KMS-11 (cell line): ENCODE data around the gene IL18R1.

Experiments
- H2AFZ ChIP-seq: fragments of 200-600 bp; sonication (generic); 2 replicates; pipeline ENCODE4 v1.6.1; 2016; ENCODE audit warnings: antibody characterized with exemption, mixed run types, low read depth
- H3K27ac ChIP-seq: fragments of 200-600 bp; sonication (generic); 2 replicates; pipeline ENCODE4 v1.6.1; 2016; ENCODE audit warnings: mild to moderate bottlenecking, mixed run types
- H3K27me3 ChIP-seq: fragments of 200-600 bp; sonication (generic); 2 replicates; pipeline ENCODE4 v1.6.1; 2017; ENCODE audit warnings: mild to moderate bottlenecking, low read depth, mixed run types, moderate library complexity; ENCODE audit not compliant: insufficient read depth
- H3K36me3 ChIP-seq: fragments of 200-600 bp; sonication (generic); 2 replicates; pipeline ENCODE4 v1.6.1; 2017; ENCODE audit warnings: mild to moderate bottlenecking, mixed run types; ENCODE audit not compliant: insufficient read depth
- H3K4me1 ChIP-seq: fragments of 200-600 bp; sonication (generic); 2 replicates; pipeline ENCODE4 v1.6.1; 2016; ENCODE audit warnings: mild to moderate bottlenecking, low read depth, mixed run types; ENCODE audit not compliant: poor library complexity, severe bottlenecking
- H3K4me2 ChIP-seq: fragments of 200-600 bp; sonication (generic); 2 replicates; pipeline ENCODE4 v1.7.0; 2016; ENCODE audit warnings: mild to moderate bottlenecking, mixed run types
- H3K4me3 ChIP-seq: fragments of 200-600 bp; sonication (generic); IDR thresholded peaks from 2 replicates; pipeline ENCODE4 v1.6.1; 2017; ENCODE audit warnings: low read depth, low read length, mixed read lengths; ENCODE audit not compliant: insufficient read depth
- H3K79me2 ChIP-seq: fragments of 200-600 bp; sonication (generic); 2 replicates; pipeline ENCODE4 v1.6.1; 2016; ENCODE audit warnings: low read depth, mixed run types; ENCODE audit not compliant: insufficient read depth
- H3K9ac ChIP-seq: fragments of 200-600 bp; sonication (generic); 2 replicates; pipeline ENCODE4 v1.6.1; 2016; ENCODE audit warnings: mild to moderate bottlenecking, mixed run types
- H4K20me1 ChIP-seq: fragments of 200-600 bp; sonication (generic); 2 replicates; pipeline ENCODE4 v1.6.1; 2016; ENCODE audit warnings: mild to moderate bottlenecking, mixed run types; ENCODE audit not compliant: insufficient read depth
- TF ChIP-seq, protein P1 (sequence below): fragments of 200-600 bp; sonication (generic); conservative IDR thresholded peaks from 2 replicates; pipeline ENCODE4 v1.6.1; 2017; ENCODE audit warnings: low read depth, mild to moderate bottlenecking, antibody characterized with exemption, low read length, moderate library complexity, mixed read lengths

IL18R1 gene

DNA sequence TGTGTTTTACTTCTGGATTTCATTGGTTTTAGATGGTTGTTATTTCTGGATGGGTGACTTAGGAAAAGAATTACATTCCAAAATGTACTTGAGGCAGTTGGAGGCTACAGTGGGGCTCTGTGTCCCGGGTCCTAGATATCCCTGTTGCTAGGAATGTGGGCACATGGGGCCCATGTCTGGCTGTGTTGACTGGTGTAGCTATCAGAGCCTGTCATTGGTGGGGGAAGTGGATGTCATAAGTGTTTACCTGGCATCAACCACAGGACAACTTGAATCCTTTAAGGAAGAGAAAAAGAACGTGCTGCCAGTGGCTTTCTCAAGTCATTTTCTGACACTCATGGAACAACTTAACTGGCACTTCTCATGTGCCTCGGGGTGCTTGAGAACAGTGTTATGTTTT, 30.4 kb downstream of the IL18R1 start:
- Histone ChIP-seq H3K4me1 (no peaks in the 10 kb centered on the region), H3K36me3 (no peaks in the 10 kb centered on the region), H3K9ac (no peak overlapping the region), H3K27me3 (no peaks in the 10 kb centered on the region), H4K20me1 (no peaks in the 10 kb centered on the region), H3K27ac (no peak overlapping the region), H3K79me2 (no peaks in the 10 kb centered on the region), H3K4me3 (no peak overlapping the region), H2AFZ (no peak overlapping the region), H3K4me2 (no peak overlapping the region)
- TF ChIP-seq, protein P1, sequence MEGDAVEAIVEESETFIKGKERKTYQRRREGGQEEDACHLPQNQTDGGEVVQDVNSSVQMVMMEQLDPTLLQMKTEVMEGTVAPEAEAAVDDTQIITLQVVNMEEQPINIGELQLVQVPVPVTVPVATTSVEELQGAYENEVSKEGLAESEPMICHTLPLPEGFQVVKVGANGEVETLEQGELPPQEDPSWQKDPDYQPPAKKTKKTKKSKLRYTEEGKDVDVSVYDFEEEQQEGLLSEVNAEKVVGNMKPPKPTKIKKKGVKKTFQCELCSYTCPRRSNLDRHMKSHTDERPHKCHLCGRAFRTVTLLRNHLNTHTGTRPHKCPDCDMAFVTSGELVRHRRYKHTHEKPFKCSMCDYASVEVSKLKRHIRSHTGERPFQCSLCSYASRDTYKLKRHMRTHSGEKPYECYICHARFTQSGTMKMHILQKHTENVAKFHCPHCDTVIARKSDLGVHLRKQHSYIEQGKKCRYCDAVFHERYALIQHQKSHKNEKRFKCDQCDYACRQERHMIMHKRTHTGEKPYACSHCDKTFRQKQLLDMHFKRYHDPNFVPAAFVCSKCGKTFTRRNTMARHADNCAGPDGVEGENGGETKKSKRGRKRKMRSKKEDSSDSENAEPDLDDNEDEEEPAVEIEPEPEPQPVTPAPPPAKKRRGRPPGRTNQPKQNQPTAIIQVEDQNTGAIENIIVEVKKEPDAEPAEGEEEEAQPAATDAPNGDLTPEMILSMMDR, result no peak

DNA sequence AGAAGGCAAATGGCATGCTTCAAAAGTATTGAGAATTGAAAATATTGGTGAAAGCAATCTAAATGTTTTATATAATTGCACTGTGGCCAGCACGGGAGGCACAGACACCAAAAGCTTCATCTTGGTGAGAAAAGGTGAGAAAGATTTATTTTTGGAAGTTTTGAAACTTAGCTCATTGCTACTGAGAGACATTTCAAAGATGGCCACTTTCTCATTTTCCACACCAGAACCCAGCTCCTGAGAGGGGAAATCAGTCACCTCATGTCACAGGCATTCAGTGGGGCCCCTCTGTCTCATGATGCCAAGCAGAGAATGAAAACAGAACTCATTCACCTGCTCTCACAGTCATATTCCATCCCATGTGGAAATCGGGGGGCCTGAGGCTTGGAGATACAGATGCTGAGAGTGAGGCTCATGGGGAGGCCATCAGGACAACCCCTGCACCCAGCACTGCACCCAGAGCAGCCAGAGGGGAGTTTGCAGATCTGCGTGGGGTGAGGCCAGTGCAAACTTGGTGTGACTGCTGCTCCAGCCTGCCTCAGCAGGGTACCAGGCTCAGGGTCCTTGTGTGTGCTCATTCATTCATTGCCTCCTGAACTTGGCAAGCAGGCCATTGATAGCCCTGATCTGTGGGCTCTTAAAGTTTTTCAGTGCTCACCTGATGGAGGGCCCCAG, 31.4 kb downstream of the IL18R1 start:
- Histone ChIP-seq H3K4me1 (no peaks in the 10 kb centered on the region), H3K27me3 (no peaks in the 10 kb centered on the region), H3K79me2 (no peaks in the 10 kb centered on the region), H3K36me3 (no peaks in the 10 kb centered on the region), H2AFZ (no peak overlapping the region), H3K9ac (no peak overlapping the region), H3K4me3 (no peak overlapping the region), H3K4me2 (no peak overlapping the region), H3K27ac (no peak overlapping the region), H4K20me1 (no peaks in the 10 kb centered on the region)
- TF ChIP-seq, protein P1, result no peak

DNA sequence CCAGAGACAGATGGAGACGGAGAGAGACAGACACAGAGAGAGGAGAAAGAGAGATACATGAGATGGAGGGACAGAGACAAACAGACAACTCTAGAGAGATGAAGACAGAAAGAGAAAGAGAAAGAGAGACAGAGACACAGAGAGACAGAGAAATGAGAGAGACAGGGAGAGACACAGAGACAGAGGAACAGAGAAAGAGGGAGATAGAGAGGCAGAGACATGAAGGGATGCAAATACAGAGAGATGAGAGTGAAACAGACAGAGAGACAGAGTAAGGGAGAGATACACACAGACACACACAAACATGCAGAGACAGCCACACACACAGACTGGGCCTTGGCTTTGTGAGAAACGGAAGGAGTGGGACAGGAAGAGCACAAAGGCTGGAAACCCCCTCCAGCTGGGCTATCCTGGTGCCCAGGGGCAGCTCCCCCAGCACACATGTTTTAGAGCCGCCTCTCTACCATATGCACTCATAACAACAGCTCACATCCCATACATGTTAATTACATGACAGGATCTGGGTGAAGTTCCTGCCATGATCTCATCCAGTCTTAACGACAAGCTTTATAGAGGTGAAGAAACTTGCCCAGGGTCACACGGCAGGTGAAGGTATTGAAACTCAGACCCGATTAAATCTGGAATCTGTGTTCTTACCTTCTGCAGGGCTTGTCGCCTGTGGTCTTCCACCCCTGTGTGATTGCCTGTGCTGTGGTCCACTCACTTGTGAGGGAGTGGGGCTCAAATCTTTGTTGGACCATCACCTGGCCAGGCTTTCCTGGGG, 32.4 kb downstream of the IL18R1 start:
- no peak overlapping the region for H3K4me3 ChIP-seq
- no peaks in the 10 kb centered on the region for H3K79me2 ChIP-seq
- no peaks in the 10 kb centered on the region for H4K20me1 ChIP-seq
- no peak overlapping the region for H3K27ac ChIP-seq
- no peak overlapping the region for H3K4me2 ChIP-seq
- H2AFZ ChIP-seq, result no peak overlapping the region
- no peak overlapping the region for H3K9ac ChIP-seq
- H3K36me3 ChIP-seq, result no peaks in the 10 kb centered on the region
- no peaks in the 10 kb centered on the region for H3K27me3 ChIP-seq
- TF ChIP-seq, protein P1, result no peak
- no peaks in the 10 kb centered on the region for H3K4me1 ChIP-seq

DNA sequence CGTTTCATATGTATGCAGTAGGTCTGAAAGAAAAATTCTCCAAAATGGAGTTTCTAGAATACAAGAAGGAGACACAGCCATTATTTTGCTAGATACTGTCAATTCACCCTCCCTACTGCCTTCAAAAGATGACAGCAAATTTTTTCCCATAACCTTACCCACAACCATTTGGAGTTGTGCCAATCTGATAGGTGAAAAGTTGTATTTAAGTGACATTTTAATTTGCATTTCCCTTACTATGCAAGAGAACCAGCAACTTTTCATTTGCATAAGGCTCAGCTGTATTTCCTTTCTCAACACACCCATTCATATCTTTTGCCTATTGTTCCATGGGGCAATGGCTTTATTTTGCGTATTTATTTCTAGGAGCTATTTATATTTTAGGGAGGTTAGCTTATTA, 36.0 kb downstream of the IL18R1 start:
- Histone ChIP-seq H4K20me1 (no peaks in the 10 kb centered on the region), H3K9ac (no peak overlapping the region), H3K4me3 (no peak overlapping the region), H2AFZ (no peak overlapping the region), H3K27ac (no peak overlapping the region), H3K27me3 (no peaks in the 10 kb centered on the region), H3K4me2 (no peak overlapping the region), H3K4me1 (no peaks in the 10 kb centered on the region), H3K79me2 (no peaks in the 10 kb centered on the region), H3K36me3 (no peaks in the 10 kb centered on the region)
- TF ChIP-seq, protein P1, result no peak
